RWPE2 (cell line): ENCODE data around the gene HMGN3.

Source experiments
- ATAC-seq: fragments of 200-7000 bp; cut with Tn5 transposase; 3 replicates; pipeline ENCODE4 v1.9.1; 2021; ENCODE audit warnings: low read depth
- DNase-seq: peaks from one replicate; pipeline ENCODE4 v3.0.0-alpha.2; 2020; ENCODE audit warnings: low spot score
- H3K27ac ChIP-seq: fragments of 450-650 bp; 2 replicates; pipeline ENCODE4 v1.5.1; 2017; ENCODE audit warnings: mild to moderate bottlenecking; ENCODE audit not compliant: poor library complexity, severe bottlenecking
- H3K27me3 ChIP-seq: fragments of 250-450 bp; sonication (Bioruptor Pico); 2 replicates; pipeline ENCODE4 v1.5.1; 2021; ENCODE audit warnings: mild to moderate bottlenecking, moderate library complexity; ENCODE audit not compliant: insufficient read depth, poor library complexity, severe bottlenecking
- H3K36me3 ChIP-seq: fragments of 250-450 bp; sonication (Bioruptor Pico); 2 replicates; pipeline ENCODE4 v1.5.1; 2020; ENCODE audit warnings: low read depth, mild to moderate bottlenecking, moderate library complexity
- H3K4me1 ChIP-seq: fragments of 250-450 bp; sonication (Bioruptor Pico); 2 replicates; pipeline ENCODE4 v1.5.1; 2021; ENCODE audit warnings: mild to moderate bottlenecking, moderate library complexity; ENCODE audit not compliant: insufficient read depth, poor library complexity, severe bottlenecking
- H3K4me3 ChIP-seq: fragments of 250-450 bp; sonication (Bioruptor Pico); 2 replicates; pipeline ENCODE4 v1.5.1; 2021; ENCODE audit warnings: mild to moderate bottlenecking, moderate library complexity; ENCODE audit not compliant: severe bottlenecking
- H3K9me3 ChIP-seq: fragments of 250-450 bp; sonication (Bioruptor Pico); 2 replicates; pipeline ENCODE4 v1.5.1; 2021; ENCODE audit warnings: mild to moderate bottlenecking, moderate library complexity; ENCODE audit not compliant: severe bottlenecking
- TF ChIP-seq, protein P1 (sequence below): fragments of 450-650 bp; IDR thresholded peaks from one replicate; pipeline ENCODE4 v1.5.1; 2017; ENCODE audit warnings: mild to moderate bottlenecking, moderate library complexity; ENCODE audit not compliant: poor library complexity, severe bottlenecking

HMGN3 gene

DNA sequence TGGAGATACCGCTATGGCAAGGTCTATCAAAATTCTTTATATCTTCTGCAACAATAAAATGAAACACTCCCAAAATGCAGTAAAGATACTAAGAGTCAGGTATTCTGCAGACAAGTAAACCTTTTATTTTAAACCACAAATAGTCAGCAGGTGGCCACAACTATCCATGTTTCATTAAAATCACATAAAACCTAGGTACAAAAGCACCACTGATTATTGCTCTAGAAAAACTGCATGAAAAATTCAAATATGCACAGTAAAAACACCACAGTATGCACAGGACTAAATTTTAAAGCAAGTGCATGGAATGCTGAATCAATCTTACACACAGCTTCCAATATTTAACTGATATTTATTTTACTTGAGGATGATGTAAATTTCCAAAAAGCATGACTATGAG is 33.3 kb downstream of the HMGN3 start:
- TF ChIP-seq, protein P1, sequence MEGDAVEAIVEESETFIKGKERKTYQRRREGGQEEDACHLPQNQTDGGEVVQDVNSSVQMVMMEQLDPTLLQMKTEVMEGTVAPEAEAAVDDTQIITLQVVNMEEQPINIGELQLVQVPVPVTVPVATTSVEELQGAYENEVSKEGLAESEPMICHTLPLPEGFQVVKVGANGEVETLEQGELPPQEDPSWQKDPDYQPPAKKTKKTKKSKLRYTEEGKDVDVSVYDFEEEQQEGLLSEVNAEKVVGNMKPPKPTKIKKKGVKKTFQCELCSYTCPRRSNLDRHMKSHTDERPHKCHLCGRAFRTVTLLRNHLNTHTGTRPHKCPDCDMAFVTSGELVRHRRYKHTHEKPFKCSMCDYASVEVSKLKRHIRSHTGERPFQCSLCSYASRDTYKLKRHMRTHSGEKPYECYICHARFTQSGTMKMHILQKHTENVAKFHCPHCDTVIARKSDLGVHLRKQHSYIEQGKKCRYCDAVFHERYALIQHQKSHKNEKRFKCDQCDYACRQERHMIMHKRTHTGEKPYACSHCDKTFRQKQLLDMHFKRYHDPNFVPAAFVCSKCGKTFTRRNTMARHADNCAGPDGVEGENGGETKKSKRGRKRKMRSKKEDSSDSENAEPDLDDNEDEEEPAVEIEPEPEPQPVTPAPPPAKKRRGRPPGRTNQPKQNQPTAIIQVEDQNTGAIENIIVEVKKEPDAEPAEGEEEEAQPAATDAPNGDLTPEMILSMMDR = peak; percentile 16
- DNase-seq (no peak), ATAC-seq (no peak)
- Histone ChIP-seq H3K9me3 (no peaks in the 10 kb centered on the region), H3K4me1 (no peaks in the 10 kb centered on the region), H3K4me3 (no peak overlapping the region), H3K27ac (no peak overlapping the region), H3K36me3 (peaks cover 7% of the 10 kb centered on the region; the same call in 1 of the 2 replicates), H3K27me3 (no peaks in the 10 kb centered on the region)

DNA sequence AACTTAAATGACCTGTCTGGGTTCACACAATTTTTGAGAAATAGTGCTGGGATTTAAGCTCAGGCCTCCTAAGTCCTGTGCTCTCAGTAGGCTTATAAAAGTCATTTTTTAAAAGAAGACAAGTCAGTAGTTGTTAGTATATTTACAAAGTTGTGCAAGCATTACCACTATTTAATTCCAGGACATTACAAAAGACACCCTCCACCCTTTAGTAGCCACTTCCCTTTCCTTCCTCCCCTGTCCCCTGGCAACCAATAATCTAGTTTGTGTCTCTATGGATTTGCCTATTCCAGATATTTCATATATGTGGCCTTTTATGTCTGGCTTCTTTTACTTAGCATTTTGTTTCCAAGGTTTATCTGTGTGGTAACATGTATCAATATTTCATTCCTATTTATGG is 37.6 kb downstream of the HMGN3 start:
- Histone ChIP-seq H3K9me3 (no peaks in the 10 kb centered on the region), H3K36me3 (no peaks in the 10 kb centered on the region), H3K4me1 (no peaks in the 10 kb centered on the region), H3K27me3 (no peaks in the 10 kb centered on the region), H3K4me3 (no peak overlapping the region), H3K27ac (no peak overlapping the region)
- no peak for ATAC-seq
- no peak for DNase-seq
- TF ChIP-seq, protein P1 = no peak

DNA sequence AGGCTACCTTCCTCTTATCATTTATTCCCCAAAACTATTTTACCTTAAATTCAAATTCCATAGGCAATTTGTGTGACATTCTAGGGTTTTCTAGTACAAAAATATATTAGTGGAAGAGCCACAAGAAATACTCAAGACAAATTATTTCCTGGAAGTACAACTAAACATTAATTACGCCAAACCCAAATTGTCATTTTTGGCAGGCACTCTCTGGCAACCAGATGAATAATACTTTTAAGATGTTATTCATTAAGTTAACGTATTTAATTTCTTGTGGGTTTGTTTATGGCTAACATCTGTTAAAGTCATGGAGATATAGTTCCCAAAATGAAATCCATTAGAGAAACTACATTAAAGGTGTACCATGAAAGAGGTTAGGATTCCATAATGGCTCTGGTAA is 40.5 kb downstream of the HMGN3 start:
- TF ChIP-seq, protein P1 = no peak
- no peak for ATAC-seq
- no peak for DNase-seq

DNA sequence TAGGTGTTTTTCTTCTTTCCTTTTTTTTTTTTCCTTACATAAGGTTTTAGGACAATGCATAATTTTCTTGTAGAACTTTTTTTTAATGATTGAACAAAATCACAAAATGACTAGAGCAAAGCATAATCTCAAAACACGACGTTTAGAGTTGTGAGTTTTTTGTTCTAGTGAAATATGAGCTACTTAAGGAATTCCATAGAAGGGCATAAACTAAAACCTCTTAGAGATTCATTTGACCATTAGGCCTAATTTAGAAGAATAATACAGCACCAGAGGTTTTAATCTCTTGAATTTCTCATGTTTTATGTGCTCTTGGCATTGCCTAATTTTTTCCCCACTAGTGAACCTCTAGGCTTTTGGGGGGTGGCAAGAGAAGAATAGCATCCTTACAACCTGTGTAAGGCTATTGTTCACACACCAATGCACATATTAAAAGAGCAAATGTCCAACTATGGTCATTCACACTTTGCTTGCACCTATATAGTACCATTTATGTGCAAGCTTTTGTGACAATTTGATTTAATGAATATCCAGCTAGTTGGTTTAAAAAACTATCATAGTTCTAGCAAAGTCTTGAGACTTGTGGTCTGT is 44.6 kb downstream of the HMGN3 start:
- no peak for DNase-seq
- H3K9me3 ChIP-seq = no peaks in the 10 kb centered on the region

More for the DNA sequence above, 40.5 kb downstream of the HMGN3 start:
- H3K4me3 ChIP-seq = no peak overlapping the region
- no peaks in the 10 kb centered on the region for H3K4me1 ChIP-seq
- no peak overlapping the region for H3K27ac ChIP-seq
- H3K27me3 ChIP-seq = no peaks in the 10 kb centered on the region
- no peaks in the 10 kb centered on the region for H3K9me3 ChIP-seq
- no peaks in the 10 kb centered on the region for H3K36me3 ChIP-seq

DNA sequence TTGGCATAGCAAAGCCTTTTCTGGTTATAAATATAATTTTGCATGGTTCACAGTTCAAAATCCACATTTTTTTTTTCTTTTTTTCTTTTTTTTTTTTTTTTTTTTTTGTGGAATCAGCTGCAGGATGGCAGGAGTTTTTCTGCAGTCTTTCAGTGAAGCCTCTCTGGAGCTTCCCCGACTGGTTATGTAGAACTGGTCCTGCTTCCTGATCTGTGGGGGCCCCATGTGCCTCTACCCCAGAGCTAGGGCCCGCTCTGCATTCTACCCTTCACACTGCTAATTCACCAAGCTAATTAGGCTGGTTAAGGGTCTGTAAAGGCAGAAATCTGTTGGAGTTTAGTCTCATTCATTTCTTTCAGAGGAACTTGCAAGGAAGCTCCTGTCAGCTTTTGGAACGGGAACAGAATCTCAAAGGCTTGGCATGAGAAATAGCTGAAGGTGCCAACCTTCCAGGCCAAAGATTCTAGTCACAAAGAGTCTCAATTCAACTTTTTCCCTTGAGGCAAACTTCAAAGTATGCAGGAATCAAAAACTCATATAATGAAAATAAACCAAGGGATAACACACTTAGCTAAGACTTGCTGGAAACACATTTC is 45.5 kb downstream of the HMGN3 start:
- H3K4me1 ChIP-seq = no peaks in the 10 kb centered on the region
- no peaks in the 10 kb centered on the region for H3K9me3 ChIP-seq
- DNase-seq = no peak
- no peak for ATAC-seq
- no peak overlapping the region for H3K27ac ChIP-seq
- no peaks in the 10 kb centered on the region for H3K36me3 ChIP-seq
- no peaks in the 10 kb centered on the region for H3K27me3 ChIP-seq
- H3K4me3 ChIP-seq = no peak overlapping the region
- TF ChIP-seq, protein P1 = no peak

More for the DNA sequence above, 44.6 kb downstream of the HMGN3 start:
- no peaks in the 10 kb centered on the region for H3K36me3 ChIP-seq
- TF ChIP-seq, protein P1 = no peak
- no peaks in the 10 kb centered on the region for H3K27me3 ChIP-seq
- ATAC-seq = no peak
- H3K27ac ChIP-seq = no peak overlapping the region
- H3K4me1 ChIP-seq = no peaks in the 10 kb centered on the region
- no peak overlapping the region for H3K4me3 ChIP-seq
